Measurements from ENCODE around the gene UPK2.
A peak's percentile ranks its signal among the peaks of the same experiment; 100 is the strongest.

The UPK2 gene

DNA sequence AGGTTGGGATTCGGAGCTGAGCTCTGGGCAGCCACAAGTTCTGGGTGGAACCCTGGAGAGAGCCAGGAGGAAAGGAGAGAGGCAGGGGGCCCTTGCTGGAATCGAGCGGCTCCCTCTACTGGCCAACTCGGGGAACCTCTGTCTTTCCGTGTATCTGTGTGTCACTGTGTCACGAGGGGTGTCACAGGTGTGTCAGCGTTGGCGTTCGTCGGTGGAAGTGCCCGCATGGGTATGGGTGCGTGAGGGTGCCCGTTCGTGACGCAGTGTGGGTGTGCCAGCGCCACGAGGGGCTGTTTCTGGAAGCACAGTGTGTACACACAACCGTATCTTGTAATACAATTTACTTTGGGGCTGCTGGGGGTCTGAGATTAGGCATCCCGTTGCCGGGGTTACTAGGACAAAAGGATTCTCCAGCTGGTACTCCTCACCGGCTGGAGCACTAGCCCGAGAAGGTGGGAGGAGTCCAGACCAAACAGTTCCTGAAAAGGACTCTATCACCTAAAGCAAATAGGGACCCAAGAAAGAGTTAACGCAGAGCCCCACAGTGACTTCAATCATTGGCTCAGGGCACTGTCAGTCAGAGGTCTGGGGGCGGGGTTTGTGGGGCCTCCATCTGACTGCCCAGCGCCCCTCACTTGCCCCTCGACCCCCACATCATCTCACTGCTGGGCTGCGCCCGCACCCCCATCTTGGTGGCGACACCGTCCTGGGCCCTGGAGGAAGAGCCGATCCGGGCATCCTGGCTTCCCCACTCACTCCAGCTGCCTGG lies 27.8 kb upstream of the UPK2 start:
- peaks cover 56% of the 10 kb centered on the region for H3K4me1 Mint-ChIP-seq
- H3K27me3 Mint-ChIP-seq (ENCODE audit: low read depth, poor library complexity) = peaks cover 11% of the 10 kb centered on the region
- H3K27ac Mint-ChIP-seq = peak overlapping the region; percentile 97
- no peaks in the 10 kb centered on the region for H3K36me3 Mint-ChIP-seq (ENCODE audit: low read depth)
- DNase-seq = peak; percentile 94
- TF ChIP-seq, protein P1, sequence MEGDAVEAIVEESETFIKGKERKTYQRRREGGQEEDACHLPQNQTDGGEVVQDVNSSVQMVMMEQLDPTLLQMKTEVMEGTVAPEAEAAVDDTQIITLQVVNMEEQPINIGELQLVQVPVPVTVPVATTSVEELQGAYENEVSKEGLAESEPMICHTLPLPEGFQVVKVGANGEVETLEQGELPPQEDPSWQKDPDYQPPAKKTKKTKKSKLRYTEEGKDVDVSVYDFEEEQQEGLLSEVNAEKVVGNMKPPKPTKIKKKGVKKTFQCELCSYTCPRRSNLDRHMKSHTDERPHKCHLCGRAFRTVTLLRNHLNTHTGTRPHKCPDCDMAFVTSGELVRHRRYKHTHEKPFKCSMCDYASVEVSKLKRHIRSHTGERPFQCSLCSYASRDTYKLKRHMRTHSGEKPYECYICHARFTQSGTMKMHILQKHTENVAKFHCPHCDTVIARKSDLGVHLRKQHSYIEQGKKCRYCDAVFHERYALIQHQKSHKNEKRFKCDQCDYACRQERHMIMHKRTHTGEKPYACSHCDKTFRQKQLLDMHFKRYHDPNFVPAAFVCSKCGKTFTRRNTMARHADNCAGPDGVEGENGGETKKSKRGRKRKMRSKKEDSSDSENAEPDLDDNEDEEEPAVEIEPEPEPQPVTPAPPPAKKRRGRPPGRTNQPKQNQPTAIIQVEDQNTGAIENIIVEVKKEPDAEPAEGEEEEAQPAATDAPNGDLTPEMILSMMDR (IDR thresholded peaks at IDR 0.05) = peak; percentile 81
- no peaks in the 10 kb centered on the region for H3K9me3 Mint-ChIP-seq
- H3K4me3 Mint-ChIP-seq = peak overlapping the region; percentile 91

DNA sequence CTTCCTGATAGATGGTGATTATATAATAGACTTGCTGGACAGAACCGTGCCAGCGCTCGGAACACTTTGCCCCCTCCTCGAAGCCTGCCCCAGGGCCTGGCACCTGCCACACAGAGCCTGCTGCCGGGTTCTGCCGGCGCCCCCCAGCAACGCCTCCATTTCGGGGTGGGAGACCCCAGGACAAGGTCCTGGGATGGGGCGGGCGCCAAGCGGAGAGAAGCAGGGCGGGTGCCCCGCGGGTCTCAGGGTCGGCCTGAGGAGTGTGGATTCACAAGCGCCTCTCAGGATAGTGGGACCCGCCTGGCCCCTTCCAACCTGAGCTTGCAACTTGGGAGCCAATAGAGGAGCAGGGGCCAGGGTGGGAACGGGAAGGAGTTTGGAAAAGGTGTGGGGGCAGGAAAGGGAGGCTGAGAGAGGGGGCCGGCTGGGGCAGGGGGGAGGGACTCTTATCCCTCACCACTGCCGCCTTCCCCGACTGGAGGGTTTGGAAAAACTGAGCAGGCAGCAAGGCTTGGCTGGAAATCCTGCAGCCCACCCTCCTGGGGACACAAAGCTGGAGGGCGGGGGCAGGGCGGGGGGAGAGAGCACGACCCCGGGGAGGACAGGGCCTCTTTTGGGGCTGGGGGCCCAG lies 27.1 kb upstream of the UPK2 start:
- Mint-ChIP-seq H3K4me1 (peaks cover 55% of the 10 kb centered on the region), H3K36me3 (ENCODE audit: low read depth) (no peaks in the 10 kb centered on the region)

DNA sequence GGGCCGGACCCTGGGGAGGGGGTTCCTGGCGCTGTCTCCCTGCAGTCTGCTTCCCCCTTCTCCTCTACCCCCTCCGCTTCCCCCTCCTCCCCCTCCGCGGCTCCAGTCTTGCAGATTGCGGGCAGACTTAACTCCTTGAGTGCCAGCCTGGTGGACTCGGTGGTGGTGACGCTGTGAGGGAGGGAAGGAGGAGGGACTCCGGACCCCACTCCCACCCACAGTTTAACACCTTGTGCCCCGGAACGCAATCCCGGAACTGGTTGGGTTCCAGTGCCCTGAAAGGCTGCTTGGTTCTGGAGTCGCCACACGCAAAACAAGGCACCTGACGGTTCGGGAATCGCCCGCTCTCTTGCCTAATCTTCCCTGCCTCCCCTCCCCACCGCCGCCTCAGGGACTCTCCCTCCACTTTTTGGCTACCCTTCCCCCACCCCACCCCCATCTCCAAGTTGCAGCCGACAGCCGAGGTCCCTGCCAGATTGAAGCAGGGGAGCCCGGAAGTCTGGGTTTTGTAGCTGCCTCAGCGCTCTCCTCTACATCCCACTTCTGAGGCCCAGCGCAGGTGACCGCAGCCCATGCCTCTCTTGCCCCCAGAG lies 26.5 kb upstream of the UPK2 start:
- H3K36me3 Mint-ChIP-seq (ENCODE audit: low read depth) = no peaks in the 10 kb centered on the region
- peak overlapping the region; percentile 64 for H3K27ac Mint-ChIP-seq
- peaks cover 11% of the 10 kb centered on the region for H3K27me3 Mint-ChIP-seq (ENCODE audit: low read depth, poor library complexity)
- H3K9me3 Mint-ChIP-seq = no peaks in the 10 kb centered on the region
- H3K4me1 Mint-ChIP-seq = peaks cover 48% of the 10 kb centered on the region
- peak; percentile 84 for DNase-seq
- TF ChIP-seq, protein P1 (IDR thresholded peaks at IDR 0.05) = no peak
- H3K4me3 Mint-ChIP-seq = peak overlapping the region; percentile 91

More for the DNA sequence above, 27.1 kb upstream of the UPK2 start:
- peak overlapping the region; percentile 97 for H3K27ac Mint-ChIP-seq
- TF ChIP-seq, protein P1 (IDR thresholded peaks at IDR 0.05) = no peak
- DNase-seq = peak; percentile 67
- peaks cover 11% of the 10 kb centered on the region for H3K27me3 Mint-ChIP-seq (ENCODE audit: low read depth, poor library complexity)
- H3K9me3 Mint-ChIP-seq = no peaks in the 10 kb centered on the region
- H3K4me3 Mint-ChIP-seq = peak overlapping the region; percentile 91

DNA sequence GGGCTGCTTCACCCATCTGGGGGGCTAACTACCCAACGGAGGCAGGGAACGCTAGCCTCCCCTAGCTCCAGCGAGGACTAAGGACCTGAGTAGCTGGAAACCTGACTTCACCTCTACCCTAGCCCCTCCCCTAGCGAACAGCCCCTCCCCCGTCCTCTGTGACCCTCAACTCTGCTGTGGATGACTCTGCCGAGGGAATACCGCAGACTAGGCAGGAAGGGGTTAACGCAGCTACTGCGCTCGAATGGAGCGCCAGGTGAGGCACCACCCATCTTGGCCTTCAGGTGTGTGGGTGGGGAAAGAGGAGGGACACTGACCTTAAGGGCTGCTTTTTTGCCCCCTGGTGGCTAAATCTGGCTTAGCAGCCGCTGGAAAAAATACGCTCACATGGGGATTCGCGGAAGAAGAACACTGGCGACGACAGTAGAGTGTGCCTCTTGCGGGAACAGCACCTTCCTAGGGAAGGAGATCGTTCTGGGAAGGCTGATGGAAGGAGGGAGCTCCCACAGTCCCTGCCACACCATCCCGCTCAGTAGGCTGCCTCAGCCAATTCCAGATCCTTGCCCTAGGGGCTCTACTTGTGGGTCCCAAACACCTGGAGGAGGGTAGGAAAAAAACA lies 25.9 kb upstream of the UPK2 start:
- TF ChIP-seq, protein P1 (IDR thresholded peaks at IDR 0.05) = peak; percentile 87
- Mint-ChIP-seq H3K9me3 (no peaks in the 10 kb centered on the region), H3K27me3 (ENCODE audit: low read depth, poor library complexity) (peaks cover 15% of the 10 kb centered on the region), H3K4me1 (peaks cover 47% of the 10 kb centered on the region), H3K4me3 (peak overlapping the region; percentile 91), H3K27ac (peak overlapping the region; percentile 64), H3K36me3 (ENCODE audit: low read depth) (no peaks in the 10 kb centered on the region)
- peak; percentile 89 for DNase-seq

DNA sequence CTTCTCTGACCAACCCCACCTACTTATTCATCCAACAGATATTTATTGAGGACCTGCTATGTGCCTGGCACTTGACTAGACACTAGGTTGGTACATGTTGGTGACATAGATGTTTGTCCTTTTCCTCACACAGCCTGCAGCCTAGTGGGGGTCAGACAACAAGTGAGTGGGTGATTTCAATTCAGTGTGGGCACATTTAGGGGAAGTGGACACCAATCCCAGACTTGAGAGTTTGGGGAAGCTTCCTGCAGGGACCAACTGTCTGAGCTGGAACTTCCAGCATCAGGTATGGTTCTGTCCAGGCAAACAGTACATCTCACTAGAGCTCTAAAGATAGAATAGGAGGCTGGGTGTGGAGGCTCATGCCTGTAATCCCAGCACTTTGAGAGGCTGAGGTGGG lies 24.5 kb upstream of the UPK2 start:
- TF ChIP-seq, protein P1 (IDR thresholded peaks at IDR 0.05) = no peak

More for the DNA sequence above, 24.5 kb upstream of the UPK2 start:
- no peak for DNase-seq
- peaks cover 20% of the 10 kb centered on the region for H3K27me3 Mint-ChIP-seq (ENCODE audit: low read depth, poor library complexity)
- H3K9me3 Mint-ChIP-seq = no peaks in the 10 kb centered on the region
- no peaks in the 10 kb centered on the region for H3K36me3 Mint-ChIP-seq (ENCODE audit: low read depth)
- no peak overlapping the region for H3K27ac Mint-ChIP-seq
- peaks cover 41% of the 10 kb centered on the region for H3K4me1 Mint-ChIP-seq
- H3K4me3 Mint-ChIP-seq = no peak overlapping the region

All from nephron progenitor cell (in vitro differentiated cells).